ENCODE data around the gene PTGDR2.

The PTGDR2 gene

GRCh38 chr11:60855726-60856633, at the start of gene PTGDR2:
Gene PTGDR2, minus strand, starts transcription at chr11:60855950. Its CDS starts 2,228 bp downstream, at chr11:60853722.
- no peak for DNase-seq

- DNase-seq = no peak
Measured at GRCh38 chr11:60905047-60905446, 49.3 kb upstream of the PTGDR2 start.

GRCh38 chr11:60902625-60903024, 46.9 kb upstream of the PTGDR2 start:
- no peak for DNase-seq

GRCh38 chr11:60900673-60901404, 45.1 kb upstream of the PTGDR2 start:
- no peak for DNase-seq

- no peak for DNase-seq
Measured at GRCh38 chr11:60899977-60900376, 44.2 kb upstream of the PTGDR2 start.

GRCh38 chr11:60899046-60899936, 43.5 kb upstream of the PTGDR2 start:
- DNase-seq = peak; percentile 40

GRCh38 chr11:60897496-60897895, 41.7 kb upstream of the PTGDR2 start:
- DNase-seq = no peak

- no peak for DNase-seq
Measured at GRCh38 chr11:60895687-60896086, 39.9 kb upstream of the PTGDR2 start.

GRCh38 chr11:60891103-60891741, 35.5 kb upstream of the PTGDR2 start:
- DNase-seq = no peak

- DNase-seq = no peak
Measured at GRCh38 chr11:60890696-60891095, 34.9 kb upstream of the PTGDR2 start.

GRCh38 chr11:60889869-60890311, 34.1 kb upstream of the PTGDR2 start:
- no peak for DNase-seq

- DNase-seq = peak; percentile 51
Measured at GRCh38 chr11:60887556-60887955, 31.8 kb upstream of the PTGDR2 start.

- no peak for DNase-seq
Measured at GRCh38 chr11:60880643-60881282, 25.0 kb upstream of the PTGDR2 start.

GRCh38 chr11:60879971-60880588, 24.3 kb upstream of the PTGDR2 start:
- DNase-seq = no peak

- DNase-seq = no peak
Measured at GRCh38 chr11:60879104-60879503, 23.4 kb upstream of the PTGDR2 start.

GRCh38 chr11:60878245-60879101, 22.7 kb upstream of the PTGDR2 start:
- DNase-seq = no peak

- DNase-seq = no peak
Measured at GRCh38 chr11:60876168-60876485, 20.4 kb upstream of the PTGDR2 start.

GRCh38 chr11:60875366-60876167, 19.8 kb upstream of the PTGDR2 start:
- no peak for DNase-seq
